WI38 (cell line): Measurements from ENCODE around the gene POLR1G.

Experiments used
- H3K4me3 ChIP-seq: 2 replicates; pipeline ENCODE4 v1.5.1; 2011; ENCODE audit warnings: low read depth, mild to moderate bottlenecking, control low read depth, low read length
- TF ChIP-seq, protein P1 (sequence below): IDR thresholded peaks from 2 replicates; pipeline ENCODE4 v1.5.1; 2012; ENCODE audit warnings: low read depth, mild to moderate bottlenecking, control low read depth, low read length

Gene POLR1G

DNA sequence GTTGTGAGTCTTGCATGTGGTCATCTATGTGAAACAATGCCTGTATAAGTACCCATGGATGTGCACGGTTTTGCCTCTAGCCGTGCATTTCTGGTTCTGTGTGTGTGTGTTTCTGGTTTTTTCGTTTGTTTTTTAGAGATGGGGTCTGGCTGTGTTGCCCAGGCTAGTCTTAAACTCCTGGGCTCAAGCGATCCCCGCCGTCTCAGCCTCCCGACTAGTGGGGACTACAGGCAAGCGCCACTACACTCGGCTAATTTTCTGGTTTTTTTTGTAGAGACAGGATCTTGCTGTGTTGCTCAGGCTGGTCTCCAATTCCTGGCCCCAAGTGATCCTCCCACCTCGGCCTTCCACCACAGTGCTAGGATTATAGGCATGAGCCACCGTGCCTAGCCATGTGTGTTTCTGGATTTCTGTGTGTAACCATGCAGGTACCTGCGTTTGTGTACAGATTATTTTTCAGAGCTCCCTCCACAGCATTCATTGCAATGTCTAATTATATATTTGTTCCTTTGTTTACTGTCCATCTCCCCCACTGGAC lies 45.5 kb downstream of the POLR1G start:
- no peak overlapping the region for H3K4me3 ChIP-seq
- TF ChIP-seq, protein P1, sequence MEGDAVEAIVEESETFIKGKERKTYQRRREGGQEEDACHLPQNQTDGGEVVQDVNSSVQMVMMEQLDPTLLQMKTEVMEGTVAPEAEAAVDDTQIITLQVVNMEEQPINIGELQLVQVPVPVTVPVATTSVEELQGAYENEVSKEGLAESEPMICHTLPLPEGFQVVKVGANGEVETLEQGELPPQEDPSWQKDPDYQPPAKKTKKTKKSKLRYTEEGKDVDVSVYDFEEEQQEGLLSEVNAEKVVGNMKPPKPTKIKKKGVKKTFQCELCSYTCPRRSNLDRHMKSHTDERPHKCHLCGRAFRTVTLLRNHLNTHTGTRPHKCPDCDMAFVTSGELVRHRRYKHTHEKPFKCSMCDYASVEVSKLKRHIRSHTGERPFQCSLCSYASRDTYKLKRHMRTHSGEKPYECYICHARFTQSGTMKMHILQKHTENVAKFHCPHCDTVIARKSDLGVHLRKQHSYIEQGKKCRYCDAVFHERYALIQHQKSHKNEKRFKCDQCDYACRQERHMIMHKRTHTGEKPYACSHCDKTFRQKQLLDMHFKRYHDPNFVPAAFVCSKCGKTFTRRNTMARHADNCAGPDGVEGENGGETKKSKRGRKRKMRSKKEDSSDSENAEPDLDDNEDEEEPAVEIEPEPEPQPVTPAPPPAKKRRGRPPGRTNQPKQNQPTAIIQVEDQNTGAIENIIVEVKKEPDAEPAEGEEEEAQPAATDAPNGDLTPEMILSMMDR = no peak

DNA sequence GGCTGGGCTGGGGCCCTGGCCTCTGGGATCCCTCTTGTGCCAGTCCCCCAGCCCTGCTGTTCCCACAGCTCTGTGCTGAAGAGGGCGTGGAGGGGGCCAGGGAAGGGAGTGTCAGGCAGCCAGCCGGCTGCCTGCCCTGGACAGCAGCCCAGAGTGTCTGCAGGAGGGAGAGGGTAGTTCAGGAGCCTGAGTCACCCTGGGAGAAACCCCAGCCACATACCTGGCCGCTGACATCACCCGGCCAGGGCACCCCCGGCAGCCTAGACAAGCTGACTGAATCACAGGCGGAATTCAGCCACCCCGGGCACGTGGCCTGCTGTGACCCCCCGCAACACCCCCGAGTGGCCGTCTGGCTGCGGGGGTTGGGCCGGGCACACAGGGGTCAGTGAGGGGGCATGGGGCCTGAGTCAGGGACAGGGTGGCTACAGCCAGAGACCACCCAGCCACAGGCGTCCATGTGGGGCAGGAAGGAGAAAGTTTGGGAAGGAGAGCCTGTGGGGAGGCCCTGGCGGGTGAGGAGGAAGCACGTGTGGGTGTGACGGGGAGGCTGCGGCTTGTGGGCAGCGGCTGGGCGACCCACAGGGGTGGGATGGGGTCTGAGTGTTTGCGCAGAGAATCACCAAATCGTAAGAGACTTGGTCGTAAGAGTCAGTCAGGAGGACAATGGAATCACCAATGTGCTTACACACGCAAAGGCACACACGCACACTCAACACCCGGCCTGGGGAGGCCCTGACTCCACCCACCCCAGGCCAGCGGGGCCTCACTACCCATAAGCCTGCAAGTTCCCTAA lies 49.5 kb downstream of the POLR1G start:
- H3K4me3 ChIP-seq = peak overlapping the region; percentile 30; the same call in 1 of the 2 replicates
- TF ChIP-seq, protein P1 = no peak

DNA sequence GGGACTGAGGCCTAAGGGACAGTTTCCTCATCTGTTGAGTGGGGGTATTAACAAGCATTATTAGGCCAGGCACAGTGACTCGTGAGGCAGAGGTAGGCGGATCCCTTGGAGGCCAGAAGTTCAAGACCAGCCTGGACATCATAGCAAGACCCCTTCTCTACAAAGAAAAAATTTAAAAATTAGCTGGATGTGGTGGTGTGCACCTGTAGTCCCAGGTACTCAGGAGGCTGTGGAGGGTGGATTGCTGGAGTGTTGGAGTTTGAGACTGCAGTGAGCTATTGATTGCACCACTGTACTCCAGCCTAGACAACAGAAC lies 50.0 kb downstream of the POLR1G start:
- TF ChIP-seq, protein P1 = no peak
- H3K4me3 ChIP-seq = no peak overlapping the region

DNA sequence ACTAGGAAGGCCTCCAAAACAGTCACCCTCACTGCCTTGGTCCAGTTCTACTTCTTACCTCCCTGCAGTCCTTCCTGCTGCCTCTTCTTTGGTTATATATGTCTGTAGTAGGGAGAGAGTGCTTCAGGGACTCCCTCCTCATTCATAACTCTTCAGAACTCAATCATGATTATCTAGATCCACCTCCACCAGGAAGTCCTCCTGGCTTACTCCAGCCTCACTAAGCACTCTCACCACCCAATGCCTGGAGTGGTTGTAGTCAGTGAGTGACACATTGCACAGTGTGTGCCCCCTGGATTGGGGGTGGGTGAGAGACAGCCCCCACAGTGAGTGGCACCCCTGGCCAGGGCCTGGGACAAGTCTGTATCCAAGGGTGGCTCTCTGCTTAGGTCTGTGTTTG lies 51.3 kb downstream of the POLR1G start:
- TF ChIP-seq, protein P1 = no peak
- H3K4me3 ChIP-seq = no peak overlapping the region
